Body of pancreas (tissue), 4 donors: ENCODE data around the gene ATP2B2. TPM values are rescaled to one million over a fixed set of nuclear protein-coding genes. Genes with fewer than 3 reads are reported as not detected.

ENCODE experiments used
- ATAC-seq: fragments of 150-250 bp; one replicate; pipeline ENCODE4 v1.9.1; 2016
- DNase-seq, 4 donors: peaks; one replicate each; pipeline ENCODE4 v3.0.0-alpha.2; 2019
- H3K27ac ChIP-seq, 4 donors: fragments of 200-600 bp; sonication (generic); 1 replicate in 3 of 4; 2 replicates in 1 of 4; pipeline versions ENCODE4 v1.5.1 to v1.6.1; 2016 to 2019; ENCODE audit warnings: mild to moderate bottlenecking in 1 of 4, mixed read lengths in 1 of 4, moderate library complexity in 1 of 4
- H3K27me3 ChIP-seq, 2 donors: fragments of 200-600 bp; sonication (generic); one replicate each; pipeline ENCODE4 v1.6.0; 2016; ENCODE audit warnings: mild to moderate bottlenecking in 1 of 2
- H3K36me3 ChIP-seq, 2 donors: fragments of 200-600 bp; sonication (generic); replicated peaks in 1 of 2; 2 replicates each; pipeline ENCODE4 v1.5.1; 2016; ENCODE audit warnings: low read depth in 2 of 2; ENCODE audit not compliant: insufficient read depth in 1 of 2
- H3K4me1 ChIP-seq: fragments of 200-600 bp; sonication (generic); one replicate; pipeline ENCODE4 v1.6.0; 2016
- H3K4me3 ChIP-seq, 2 donors: fragments of 200-600 bp; sonication (generic); 1 replicate in 1 of 2; 2 replicates in 1 of 2; pipeline ENCODE4 v1.5.1; 2016 to 2019
- H3K9me3 ChIP-seq, 3 donors: fragments of 200-600 bp; sonication (generic); 1 replicate in 2 of 3; 2 replicates in 1 of 3; pipeline ENCODE4 v1.5.1; 2016
- POLR2A ChIP-seq, 3 donors: fragments of 450-650 bp; IDR thresholded peaks; one replicate each; pipeline ENCODE4 v1.6.1; 2016; ENCODE audit warnings: antibody characterized with exemption in 3 of 3, mild to moderate bottlenecking in 2 of 3
- WGBS, 2 donors: methylation state at CpG; one replicate each; pipeline ENCODE4 v1.1.5; 2017; 5-methylcytosine and 5-hydroxymethylcytosine counted together
- intact Hi-C: fragments of 100-400 bp; cut with DNase I; formaldehyde crosslinking; loops from one replicate; pipeline ENCODE4 v1.15.1; 2023
- total RNA-seq, 2 donors: library from RNA; depleted of rRNA; stranded (reverse); fragments of >200 nt; gene quantifications; one replicate each; pipeline ENCODE4 v1.1.0, GENCODE V29; 2016
- TF ChIP-seq, protein P1 (sequence below), 7 experiments: fragments of 450-650 bp in 4 of 7; fragments of 200-600 bp in 3 of 7; sonication (generic) in 3 of 7; IDR thresholded peaks; one replicate each; pipeline ENCODE4 v1.5.1; 2016 to 2019; ENCODE audit warnings: antibody characterized with exemption in 7 of 7

The ATP2B2 gene
- total RNA-seq, 2 donors from 2014 or later = 0.52 TPM; not detected in 1

DNA sequence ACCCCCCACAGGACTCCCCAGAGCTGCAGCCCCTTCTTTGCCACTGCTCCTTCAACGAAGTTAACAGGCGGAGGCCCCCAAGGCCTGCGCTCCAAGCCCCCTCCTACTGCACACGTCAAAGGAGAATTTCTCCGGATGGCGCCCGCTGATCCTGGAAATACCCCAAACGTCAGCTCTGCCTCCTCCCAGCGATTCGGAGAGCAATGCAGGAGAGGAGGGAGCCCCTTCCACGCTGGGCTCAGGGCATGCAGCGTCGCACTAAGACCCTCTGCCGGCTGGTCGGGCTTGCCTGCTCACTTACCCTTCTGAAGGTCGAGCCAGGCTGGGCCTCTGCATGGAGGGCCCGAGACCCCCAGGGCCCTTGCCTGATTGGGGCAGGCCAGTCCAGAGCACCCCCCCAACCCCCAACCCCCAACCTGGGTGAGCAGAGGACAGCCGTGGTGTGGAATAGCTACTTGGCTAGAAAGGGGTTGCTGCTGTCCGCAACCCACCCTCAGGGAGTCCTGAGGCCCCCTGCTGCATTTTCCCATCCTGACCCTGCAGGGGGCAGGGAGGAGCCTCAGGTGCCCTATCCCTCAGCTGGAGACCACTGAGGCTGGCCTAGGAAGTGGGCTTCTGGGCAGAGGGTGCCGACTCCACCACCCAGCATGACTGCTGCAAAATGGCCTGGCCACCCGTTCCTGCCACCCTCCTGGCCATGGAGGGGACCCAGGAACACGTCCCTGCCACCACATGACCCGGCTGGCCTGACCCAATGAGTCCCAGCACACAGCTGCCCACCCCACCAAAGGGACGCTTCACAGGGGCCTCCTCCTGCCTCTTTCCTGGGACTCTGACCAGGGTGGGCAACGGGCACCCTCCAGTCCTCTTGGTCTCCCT lies 976 bp downstream of the ATP2B2 start:
- TF ChIP-seq POLR2A (IDR thresholded peaks at IDR 0.05) = no peak
- TF ChIP-seq, protein P1, sequence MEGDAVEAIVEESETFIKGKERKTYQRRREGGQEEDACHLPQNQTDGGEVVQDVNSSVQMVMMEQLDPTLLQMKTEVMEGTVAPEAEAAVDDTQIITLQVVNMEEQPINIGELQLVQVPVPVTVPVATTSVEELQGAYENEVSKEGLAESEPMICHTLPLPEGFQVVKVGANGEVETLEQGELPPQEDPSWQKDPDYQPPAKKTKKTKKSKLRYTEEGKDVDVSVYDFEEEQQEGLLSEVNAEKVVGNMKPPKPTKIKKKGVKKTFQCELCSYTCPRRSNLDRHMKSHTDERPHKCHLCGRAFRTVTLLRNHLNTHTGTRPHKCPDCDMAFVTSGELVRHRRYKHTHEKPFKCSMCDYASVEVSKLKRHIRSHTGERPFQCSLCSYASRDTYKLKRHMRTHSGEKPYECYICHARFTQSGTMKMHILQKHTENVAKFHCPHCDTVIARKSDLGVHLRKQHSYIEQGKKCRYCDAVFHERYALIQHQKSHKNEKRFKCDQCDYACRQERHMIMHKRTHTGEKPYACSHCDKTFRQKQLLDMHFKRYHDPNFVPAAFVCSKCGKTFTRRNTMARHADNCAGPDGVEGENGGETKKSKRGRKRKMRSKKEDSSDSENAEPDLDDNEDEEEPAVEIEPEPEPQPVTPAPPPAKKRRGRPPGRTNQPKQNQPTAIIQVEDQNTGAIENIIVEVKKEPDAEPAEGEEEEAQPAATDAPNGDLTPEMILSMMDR (IDR thresholded peaks at IDR 0.05) = no peak
- Histone ChIP-seq H3K27ac (no peak overlapping the region), H3K4me1 (peaks cover 20% of the 10 kb centered on the region), H3K4me3 (no peak overlapping the region), H3K27me3 (peaks cover 0 to 10% of the 10 kb centered on the region in 2 donors), H3K9me3 (no peaks in the 10 kb centered on the region), H3K36me3 (no peaks in the 10 kb centered on the region)
- no peak for DNase-seq
- no peak for ATAC-seq
- 61 to 64% methylated on average over 10 to 25 of the region's 25 CpGs for WGBS, 2 donors
- intact Hi-C loops = no loop called here

DNA sequence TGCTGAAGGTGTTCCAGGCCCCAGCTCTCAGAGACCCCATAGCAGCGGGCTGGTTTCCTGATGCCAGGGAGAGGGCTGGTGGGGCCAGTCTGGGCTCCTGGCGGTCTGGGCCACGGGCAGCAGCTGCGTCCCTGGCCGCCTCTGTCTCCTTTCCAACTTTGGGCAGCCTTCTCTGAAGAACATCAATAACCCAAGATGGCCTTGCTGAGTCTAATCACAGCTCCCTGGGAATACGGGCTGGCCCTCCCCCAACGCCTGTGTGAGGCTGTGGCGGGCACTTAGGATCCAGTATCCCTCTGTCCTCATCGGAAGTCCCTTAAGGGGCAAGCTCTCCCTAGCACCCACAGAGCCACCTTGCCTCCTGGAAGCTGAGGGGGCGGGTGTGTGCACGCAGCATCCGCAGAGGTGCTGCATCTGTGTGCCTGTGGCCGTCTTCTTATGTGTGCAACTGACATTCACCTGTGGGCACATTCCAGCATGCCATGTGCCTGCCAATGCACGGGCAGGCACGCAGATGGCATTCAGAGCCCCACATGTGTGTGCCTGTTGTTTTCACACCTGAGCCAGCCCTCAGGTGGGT lies 2.1 kb downstream of the ATP2B2 start:
- WGBS, 2 donors = 66% methylated on average over 15 of the region's 15 CpGs; no CpG with 5 or more reads in 1 of the 2 donors

DNA sequence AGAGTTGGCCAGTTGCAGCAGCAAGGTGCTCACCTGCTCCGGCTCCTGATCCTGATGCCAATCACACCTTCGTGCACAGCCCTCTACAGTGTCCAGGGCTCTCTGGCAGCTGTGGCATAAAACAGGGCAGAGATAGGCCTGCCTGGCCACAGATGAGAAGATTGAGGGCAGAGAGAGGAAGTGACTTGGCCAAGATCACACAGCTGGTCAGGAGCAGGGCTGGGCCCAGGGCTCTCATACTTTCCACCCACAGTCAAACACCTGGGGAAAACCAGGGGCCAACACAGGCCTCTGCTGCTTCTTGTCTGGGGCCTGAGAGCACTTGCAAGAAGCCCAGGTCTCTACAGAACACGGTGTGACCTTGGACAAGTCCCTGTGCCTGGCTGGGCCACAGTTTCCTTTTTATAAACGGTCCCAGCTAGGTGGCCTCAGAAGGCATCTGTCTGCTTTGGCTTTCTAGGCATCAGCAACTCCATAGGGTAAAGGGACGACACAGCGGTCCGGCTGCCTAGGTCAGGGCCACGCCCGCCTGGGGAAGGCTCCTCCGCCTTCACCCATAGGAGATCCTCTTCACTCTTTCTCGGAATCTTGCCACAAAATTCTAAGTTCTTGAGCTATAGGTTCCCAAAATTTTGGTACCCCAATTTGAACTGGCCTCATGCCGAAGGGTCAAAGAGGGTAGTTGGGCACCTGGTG lies 3.1 kb downstream of the ATP2B2 start:
- intact Hi-C loops = no loop called here
- Histone ChIP-seq H3K36me3 (no peaks in the 10 kb centered on the region), H3K4me3 (no peak overlapping the region), H3K27me3 (peaks cover 0 to 10% of the 10 kb centered on the region in 2 donors), H3K9me3 (no peaks in the 10 kb centered on the region), H3K4me1 (peaks cover 7% of the 10 kb centered on the region), H3K27ac (no peak overlapping the region)
- TF ChIP-seq, protein P1 (IDR thresholded peaks at IDR 0.05) = no peak
- no peak for TF ChIP-seq POLR2A (IDR thresholded peaks at IDR 0.05)
- WGBS, 2 donors = 76 to 80% methylated on average over 11 to 12 of the region's 12 CpGs
- no peak for ATAC-seq
- DNase-seq = no peak

More for the DNA sequence above, 2.1 kb downstream of the ATP2B2 start:
- no peak for ATAC-seq
- H3K9me3 ChIP-seq = no peaks in the 10 kb centered on the region
- no peak overlapping the region for H3K27ac ChIP-seq
- intact Hi-C loops = no loop called here
- H3K36me3 ChIP-seq = no peaks in the 10 kb centered on the region
- peaks cover 0 to 10% of the 10 kb centered on the region in 2 donors for H3K27me3 ChIP-seq
- H3K4me3 ChIP-seq = no peak overlapping the region
- peaks cover 10% of the 10 kb centered on the region for H3K4me1 ChIP-seq
- TF ChIP-seq, protein P1 (IDR thresholded peaks at IDR 0.05) = no peak
- no peak for TF ChIP-seq POLR2A (IDR thresholded peaks at IDR 0.05)
- DNase-seq = no peak

DNA sequence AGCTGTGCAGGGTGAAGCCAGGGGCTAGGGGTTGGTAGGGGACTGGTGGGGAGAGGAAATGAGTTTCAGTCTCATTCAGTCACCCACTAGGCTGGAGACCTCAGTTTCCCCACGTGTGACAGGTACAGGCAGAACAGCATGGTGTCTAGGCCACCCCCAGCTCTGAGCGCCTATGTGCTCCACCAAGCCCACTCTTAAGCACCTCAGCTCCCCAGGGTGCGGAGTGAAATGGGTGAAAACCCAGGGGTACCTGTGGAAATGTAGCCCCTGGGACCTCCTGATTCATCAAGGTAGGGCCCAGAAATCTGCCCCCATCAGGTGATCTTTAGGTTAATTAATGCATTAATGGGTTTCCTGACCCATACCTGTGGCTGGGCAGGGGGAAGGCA lies 3.7 kb downstream of the ATP2B2 start:
- WGBS, 2 donors = 0 to 63% methylated on average over 1 to 3 of the region's 3 CpGs
- H3K4me1 ChIP-seq = peaks cover 7% of the 10 kb centered on the region
- no peak overlapping the region for H3K4me3 ChIP-seq

More for the DNA sequence above, 3.7 kb downstream of the ATP2B2 start:
- Histone ChIP-seq H3K9me3 (no peaks in the 10 kb centered on the region), H3K27ac (no peak overlapping the region), H3K36me3 (no peaks in the 10 kb centered on the region), H3K27me3 (peaks cover 0 to 10% of the 10 kb centered on the region in 2 donors)
- no peak for DNase-seq
- TF ChIP-seq, protein P1 (IDR thresholded peaks at IDR 0.05) = no peak
- TF ChIP-seq POLR2A (IDR thresholded peaks at IDR 0.05) = no peak
- intact Hi-C loops = no loop called here
- ATAC-seq = no peak
